HepG2 (cell line): ENCODE data around the gene MEGF6.

Experiments used
- AHR ChIP-seq: IDR thresholded peaks from 2 replicates; pipeline ENCODE4 v1.6.1; 2018; ENCODE audit warnings: missing genetic modification reagents, missing compliant biosample characterization
- EED ChIP-seq: sonication (generic); formaldehyde crosslinking; IDR thresholded peaks from 2 replicates; pipeline ENCODE4 v1.5.0; 2020; ENCODE audit warnings: mild to moderate bottlenecking, missing genetic modification reagents
- ZNF382 ChIP-seq: sonication (generic); formaldehyde crosslinking; IDR thresholded peaks from 2 replicates; pipeline ENCODE4 v1.5.0; 2020; ENCODE audit warnings: missing genetic modification reagents, mild to moderate bottlenecking, borderline replicate concordance
- TF ChIP-seq, protein P1 (sequence below): sonication (generic); IDR thresholded peaks from 2 replicates; pipeline ENCODE4 v1.6.1; 2016; ENCODE audit warnings: low read depth, borderline replicate concordance
- TF ChIP-seq, protein P2 (sequence below): sonication (generic); formaldehyde crosslinking; IDR thresholded peaks from 2 replicates; pipeline ENCODE4 v1.4.0; 2020; ENCODE audit warnings: missing genetic modification reagents
- TF ChIP-seq, protein P3 (sequence below): sonication (generic); formaldehyde crosslinking; IDR thresholded peaks from 2 replicates; pipeline ENCODE4 v1.5.0; 2020; ENCODE audit warnings: mild to moderate bottlenecking, missing genetic modification reagents, moderate library complexity

DNA sequence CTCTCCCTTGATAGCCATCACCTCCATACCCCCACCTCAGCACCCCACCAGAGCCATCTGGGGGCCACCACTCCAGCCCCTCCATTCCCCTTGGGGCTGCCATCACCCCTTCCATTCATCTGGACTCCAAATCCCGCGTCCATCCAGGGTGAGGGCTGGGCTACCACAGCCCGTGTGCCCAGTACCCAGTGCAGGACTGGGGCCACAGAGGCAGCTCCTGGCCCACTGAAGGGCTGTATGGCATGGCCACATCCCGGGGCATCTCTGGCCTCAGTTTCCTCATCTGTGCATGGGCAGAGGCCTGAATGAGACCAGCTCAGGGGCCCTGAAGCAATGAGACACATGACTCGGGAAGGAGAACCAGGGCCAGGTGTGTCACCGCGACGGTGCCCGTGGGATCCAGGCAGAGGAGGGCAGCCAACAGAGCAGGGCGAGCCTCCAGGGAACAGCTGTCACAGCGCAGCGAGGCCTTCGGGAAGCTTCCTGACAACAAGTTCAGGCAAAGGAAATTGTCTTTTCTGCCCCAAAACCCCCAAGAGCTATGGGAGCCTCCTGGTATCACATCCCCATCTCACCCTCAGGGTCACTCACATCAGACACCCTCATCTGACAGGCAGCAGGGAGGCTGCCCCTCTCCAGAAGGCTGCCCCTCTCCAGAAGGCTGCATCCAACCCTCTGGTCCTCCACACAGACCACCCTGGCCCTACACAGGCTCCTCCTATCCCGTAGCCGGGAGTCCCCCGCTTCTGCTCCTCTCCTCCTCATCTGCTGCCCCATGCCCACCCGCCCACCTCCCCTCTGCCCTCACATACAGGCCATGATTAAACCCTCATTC lies 76.3 kb downstream of the MEGF6 start:
- TF ChIP-seq AHR (CRISPR knock-in tag): no peak
- TF ChIP-seq, protein P1, sequence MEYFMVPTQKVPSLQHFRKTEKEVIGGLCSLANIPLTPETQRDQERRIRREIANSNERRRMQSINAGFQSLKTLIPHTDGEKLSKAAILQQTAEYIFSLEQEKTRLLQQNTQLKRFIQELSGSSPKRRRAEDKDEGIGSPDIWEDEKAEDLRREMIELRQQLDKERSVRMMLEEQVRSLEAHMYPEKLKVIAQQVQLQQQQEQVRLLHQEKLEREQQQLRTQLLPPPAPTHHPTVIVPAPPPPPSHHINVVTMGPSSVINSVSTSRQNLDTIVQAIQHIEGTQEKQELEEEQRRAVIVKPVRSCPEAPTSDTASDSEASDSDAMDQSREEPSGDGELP: no peak
- TF ChIP-seq, protein P2, sequence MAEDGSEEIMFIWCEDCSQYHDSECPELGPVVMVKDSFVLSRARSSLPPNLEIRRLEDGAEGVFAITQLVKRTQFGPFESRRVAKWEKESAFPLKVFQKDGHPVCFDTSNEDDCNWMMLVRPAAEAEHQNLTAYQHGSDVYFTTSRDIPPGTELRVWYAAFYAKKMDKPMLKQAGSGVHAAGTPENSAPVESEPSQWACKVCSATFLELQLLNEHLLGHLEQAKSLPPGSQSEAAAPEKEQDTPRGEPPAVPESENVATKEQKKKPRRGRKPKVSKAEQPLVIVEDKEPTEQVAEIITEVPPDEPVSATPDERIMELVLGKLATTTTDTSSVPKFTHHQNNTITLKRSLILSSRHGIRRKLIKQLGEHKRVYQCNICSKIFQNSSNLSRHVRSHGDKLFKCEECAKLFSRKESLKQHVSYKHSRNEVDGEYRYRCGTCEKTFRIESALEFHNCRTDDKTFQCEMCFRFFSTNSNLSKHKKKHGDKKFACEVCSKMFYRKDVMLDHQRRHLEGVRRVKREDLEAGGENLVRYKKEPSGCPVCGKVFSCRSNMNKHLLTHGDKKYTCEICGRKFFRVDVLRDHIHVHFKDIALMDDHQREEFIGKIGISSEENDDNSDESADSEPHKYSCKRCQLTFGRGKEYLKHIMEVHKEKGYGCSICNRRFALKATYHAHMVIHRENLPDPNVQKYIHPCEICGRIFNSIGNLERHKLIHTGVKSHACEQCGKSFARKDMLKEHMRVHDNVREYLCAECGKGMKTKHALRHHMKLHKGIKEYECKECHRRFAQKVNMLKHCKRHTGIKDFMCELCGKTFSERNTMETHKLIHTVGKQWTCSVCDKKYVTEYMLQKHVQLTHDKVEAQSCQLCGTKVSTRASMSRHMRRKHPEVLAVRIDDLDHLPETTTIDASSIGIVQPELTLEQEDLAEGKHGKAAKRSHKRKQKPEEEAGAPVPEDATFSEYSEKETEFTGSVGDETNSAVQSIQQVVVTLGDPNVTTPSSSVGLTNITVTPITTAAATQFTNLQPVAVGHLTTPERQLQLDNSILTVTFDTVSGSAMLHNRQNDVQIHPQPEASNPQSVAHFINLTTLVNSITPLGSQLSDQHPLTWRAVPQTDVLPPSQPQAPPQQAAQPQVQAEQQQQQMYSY (CRISPR knock-in tag): no peak
- no peak for TF ChIP-seq EED
- TF ChIP-seq ZNF382 (CRISPR knock-in tag): no peak
- TF ChIP-seq, protein P3, sequence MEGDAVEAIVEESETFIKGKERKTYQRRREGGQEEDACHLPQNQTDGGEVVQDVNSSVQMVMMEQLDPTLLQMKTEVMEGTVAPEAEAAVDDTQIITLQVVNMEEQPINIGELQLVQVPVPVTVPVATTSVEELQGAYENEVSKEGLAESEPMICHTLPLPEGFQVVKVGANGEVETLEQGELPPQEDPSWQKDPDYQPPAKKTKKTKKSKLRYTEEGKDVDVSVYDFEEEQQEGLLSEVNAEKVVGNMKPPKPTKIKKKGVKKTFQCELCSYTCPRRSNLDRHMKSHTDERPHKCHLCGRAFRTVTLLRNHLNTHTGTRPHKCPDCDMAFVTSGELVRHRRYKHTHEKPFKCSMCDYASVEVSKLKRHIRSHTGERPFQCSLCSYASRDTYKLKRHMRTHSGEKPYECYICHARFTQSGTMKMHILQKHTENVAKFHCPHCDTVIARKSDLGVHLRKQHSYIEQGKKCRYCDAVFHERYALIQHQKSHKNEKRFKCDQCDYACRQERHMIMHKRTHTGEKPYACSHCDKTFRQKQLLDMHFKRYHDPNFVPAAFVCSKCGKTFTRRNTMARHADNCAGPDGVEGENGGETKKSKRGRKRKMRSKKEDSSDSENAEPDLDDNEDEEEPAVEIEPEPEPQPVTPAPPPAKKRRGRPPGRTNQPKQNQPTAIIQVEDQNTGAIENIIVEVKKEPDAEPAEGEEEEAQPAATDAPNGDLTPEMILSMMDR: no peak
